ENCODE data around the gene LEPROT. TPM values are rescaled to one million over a fixed set of nuclear protein-coding genes. Genes with fewer than 3 reads are reported as not detected.

The LEPROT gene
- total RNA-seq, 1 donor from 2014 or later = 25.0 TPM

DNA sequence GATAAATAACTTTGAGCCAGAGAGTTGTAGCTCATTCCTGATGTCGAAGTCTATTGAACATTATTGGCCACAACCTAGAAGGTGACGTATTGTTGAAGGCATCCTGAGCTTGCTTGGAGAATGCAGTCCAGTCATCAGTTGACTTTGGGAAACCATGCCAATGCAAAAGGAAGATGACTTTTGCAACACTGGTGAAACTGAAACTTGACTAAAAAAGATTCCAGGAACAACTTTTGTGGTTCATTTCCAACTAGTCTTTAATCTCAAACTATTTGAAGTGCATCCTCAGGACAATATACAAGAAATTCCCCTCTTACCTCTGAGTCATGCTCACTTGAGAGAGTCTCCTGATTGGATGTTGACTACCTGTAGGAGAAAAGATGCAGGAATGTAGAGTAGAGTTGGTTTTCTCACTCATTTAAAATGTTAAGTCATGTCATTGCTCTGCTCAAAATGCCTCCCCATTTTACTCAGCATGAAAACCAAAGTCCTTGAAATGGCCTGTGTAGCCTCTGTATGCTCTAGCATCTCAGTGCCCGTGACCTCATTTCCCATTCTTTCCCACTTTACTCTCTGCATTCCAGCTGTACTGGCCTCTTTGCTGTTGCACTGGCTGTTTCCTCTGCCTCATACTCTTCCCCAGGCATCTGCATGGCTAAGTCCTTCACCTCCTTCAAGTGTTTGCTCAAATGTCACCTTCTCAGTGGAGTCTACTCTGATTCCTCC is 24.4 kb upstream of the LEPROT start:
- DNase-seq (ENCODE audit: low spot score) = peak; percentile 16
- Mint-ChIP-seq H3K4me3 (peak overlapping the region; percentile 5), H3K27me3 (ENCODE audit: insufficient read depth) (no peaks in the 10 kb centered on the region), H3K36me3 (ENCODE audit: low read depth) (peaks cover 26% of the 10 kb centered on the region), H3K27ac (peak overlapping the region; percentile 68), H3K9me3 (no peaks in the 10 kb centered on the region), H3K4me1 (ENCODE audit: low read depth) (peaks cover 79% of the 10 kb centered on the region)
- intact Hi-C loops (cut with micrococcal nuclease) = loop anchor here (10.0 kb wide), 9 partner anchors 251 to 1779 kb away; partner anchors contain the start of genes AK4, DNAI4 and MIER1

DNA sequence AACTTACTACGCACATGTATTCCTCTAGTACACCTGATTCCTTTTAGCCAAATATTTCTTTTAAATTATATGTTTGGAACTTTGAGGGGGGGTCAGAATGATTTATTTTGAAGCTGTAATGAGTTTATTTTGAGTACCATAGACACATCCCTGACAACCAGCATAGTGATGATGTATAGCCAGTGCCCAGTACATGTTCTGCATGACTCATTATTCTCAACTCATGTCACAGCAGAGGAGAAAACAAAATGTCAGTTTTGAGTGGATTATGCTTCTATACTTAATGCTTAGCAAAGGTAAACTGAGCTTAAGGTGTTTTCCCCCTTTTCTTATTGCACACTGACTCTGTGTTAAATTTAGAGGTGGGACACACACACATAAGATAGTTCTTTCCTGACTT is 22.4 kb upstream of the LEPROT start:
- peak overlapping the region; percentile 33 for H3K27ac Mint-ChIP-seq
- no peak for DNase-seq (ENCODE audit: low spot score)

GRCh38 chr1:65399003-65399402 is 21.5 kb upstream of the LEPROT start:
- DNase-seq (ENCODE audit: low spot score) = no peak
- intact Hi-C loops (cut with micrococcal nuclease) = loop anchor here (10.0 kb wide), 9 partner anchors 254 to 1776 kb away; partner anchors contain the start of genes AK4, DNAI4 and MIER1
- H3K27ac Mint-ChIP-seq = no peak overlapping the region
- H3K36me3 Mint-ChIP-seq (ENCODE audit: low read depth) = peaks cover 22% of the 10 kb centered on the region
- H3K27me3 Mint-ChIP-seq (ENCODE audit: insufficient read depth) = peaks cover 2% of the 10 kb centered on the region
- H3K9me3 Mint-ChIP-seq = no peaks in the 10 kb centered on the region
- no peak overlapping the region for H3K4me3 Mint-ChIP-seq
- H3K4me1 Mint-ChIP-seq (ENCODE audit: low read depth) = peaks cover 52% of the 10 kb centered on the region

More for the DNA sequence above, 22.4 kb upstream of the LEPROT start:
- peaks cover 21% of the 10 kb centered on the region for H3K36me3 Mint-ChIP-seq (ENCODE audit: low read depth)
- peaks cover 2% of the 10 kb centered on the region for H3K27me3 Mint-ChIP-seq (ENCODE audit: insufficient read depth)
- intact Hi-C loops (cut with micrococcal nuclease) = loop anchor here (10.0 kb wide), 9 partner anchors 253 to 1777 kb away; partner anchors contain the start of genes AK4, DNAI4 and MIER1
- no peaks in the 10 kb centered on the region for H3K9me3 Mint-ChIP-seq
- peaks cover 61% of the 10 kb centered on the region for H3K4me1 Mint-ChIP-seq (ENCODE audit: low read depth)
- no peak overlapping the region for H3K4me3 Mint-ChIP-seq

GRCh38 chr1:65401612-65402011 is 18.9 kb upstream of the LEPROT start:
- H3K9me3 Mint-ChIP-seq = peaks cover 3% of the 10 kb centered on the region
- DNase-seq (ENCODE audit: low spot score) = no peak
- intact Hi-C loops (cut with micrococcal nuclease) = no loop called here
- peaks cover 26% of the 10 kb centered on the region for H3K4me1 Mint-ChIP-seq (ENCODE audit: low read depth)
- H3K4me3 Mint-ChIP-seq = no peak overlapping the region
- H3K27ac Mint-ChIP-seq = no peak overlapping the region
- peaks cover 4% of the 10 kb centered on the region for H3K27me3 Mint-ChIP-seq (ENCODE audit: insufficient read depth)
- H3K36me3 Mint-ChIP-seq (ENCODE audit: low read depth) = peaks cover 26% of the 10 kb centered on the region

GRCh38 chr1:65404941-65405340 is 15.5 kb upstream of the LEPROT start:
- H3K4me1 Mint-ChIP-seq (ENCODE audit: low read depth) = peaks cover 5% of the 10 kb centered on the region
- DNase-seq (ENCODE audit: low spot score) = no peak
- H3K27ac Mint-ChIP-seq = no peak overlapping the region
- intact Hi-C loops (cut with micrococcal nuclease) = no loop called here
- peaks cover 3% of the 10 kb centered on the region for H3K9me3 Mint-ChIP-seq
- peaks cover 26% of the 10 kb centered on the region for H3K36me3 Mint-ChIP-seq (ENCODE audit: low read depth)
- H3K27me3 Mint-ChIP-seq (ENCODE audit: insufficient read depth) = peaks cover 6% of the 10 kb centered on the region
- no peak overlapping the region for H3K4me3 Mint-ChIP-seq

- Mint-ChIP-seq H3K36me3 (ENCODE audit: low read depth) (peaks cover 24% of the 10 kb centered on the region), H3K9me3 (peaks cover 3% of the 10 kb centered on the region), H3K4me1 (ENCODE audit: low read depth) (peaks cover 12% of the 10 kb centered on the region), H3K4me3 (no peak overlapping the region), H3K27ac (no peak overlapping the region), H3K27me3 (ENCODE audit: insufficient read depth) (peaks cover 4% of the 10 kb centered on the region)
- no peak for DNase-seq (ENCODE audit: low spot score)
- intact Hi-C loops (cut with micrococcal nuclease) = no loop called here
These were observed 12.6 kb upstream of the LEPROT start for GRCh38 chr1:65407877-65408276.

GRCh38 chr1:65409314-65409713 is 11.2 kb upstream of the LEPROT start:
- peaks cover 4% of the 10 kb centered on the region for H3K27me3 Mint-ChIP-seq (ENCODE audit: insufficient read depth)
- H3K36me3 Mint-ChIP-seq (ENCODE audit: low read depth) = peaks cover 26% of the 10 kb centered on the region
- intact Hi-C loops (cut with micrococcal nuclease) = no loop called here
- DNase-seq (ENCODE audit: low spot score) = no peak
- peaks cover 12% of the 10 kb centered on the region for H3K4me1 Mint-ChIP-seq (ENCODE audit: low read depth)
- peaks cover 3% of the 10 kb centered on the region for H3K9me3 Mint-ChIP-seq
- H3K27ac Mint-ChIP-seq = no peak overlapping the region
- H3K4me3 Mint-ChIP-seq = no peak overlapping the region

- Mint-ChIP-seq H3K36me3 (ENCODE audit: low read depth) (peaks cover 24% of the 10 kb centered on the region), H3K4me1 (ENCODE audit: low read depth) (peaks cover 12% of the 10 kb centered on the region), H3K9me3 (peaks cover 3% of the 10 kb centered on the region), H3K27ac (no peak overlapping the region), H3K4me3 (no peak overlapping the region), H3K27me3 (ENCODE audit: insufficient read depth) (peaks cover 2% of the 10 kb centered on the region)
- no peak for DNase-seq (ENCODE audit: low spot score)
- intact Hi-C loops (cut with micrococcal nuclease) = no loop called here
These were observed 10.6 kb upstream of the LEPROT start for GRCh38 chr1:65409816-65410326.

GRCh38 chr1:65412256-65412983 is 8.0 kb upstream of the LEPROT start:
- H3K27me3 Mint-ChIP-seq (ENCODE audit: insufficient read depth) = peaks cover 2% of the 10 kb centered on the region
- no peaks in the 10 kb centered on the region for H3K9me3 Mint-ChIP-seq
- peaks cover 15% of the 10 kb centered on the region for H3K4me1 Mint-ChIP-seq (ENCODE audit: low read depth)
- H3K27ac Mint-ChIP-seq = no peak overlapping the region
- H3K36me3 Mint-ChIP-seq (ENCODE audit: low read depth) = peaks cover 18% of the 10 kb centered on the region
- intact Hi-C loops (cut with micrococcal nuclease) = no loop called here
- H3K4me3 Mint-ChIP-seq = no peak overlapping the region
- no peak for DNase-seq (ENCODE audit: low spot score)

DNA sequence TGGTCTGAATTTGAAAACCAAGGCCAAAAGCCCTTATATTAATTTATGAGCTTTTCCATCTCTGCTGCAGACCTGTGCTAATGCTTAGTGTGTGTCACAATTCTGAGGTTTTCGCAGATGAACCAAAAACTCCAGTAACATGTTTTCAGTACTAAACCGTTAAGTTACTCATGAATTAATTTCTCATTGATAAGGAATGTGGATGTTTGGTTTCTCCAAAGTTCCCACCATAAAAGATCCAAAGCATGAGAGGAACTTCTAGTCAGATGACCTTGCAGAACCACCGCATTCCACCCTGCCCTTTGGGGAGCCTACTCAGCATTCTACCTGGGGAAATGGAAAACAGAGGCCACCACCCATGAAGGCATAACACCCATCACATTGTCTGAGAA is 7.5 kb upstream of the LEPROT start:
- intact Hi-C loops (cut with micrococcal nuclease) = no loop called here

DNA sequence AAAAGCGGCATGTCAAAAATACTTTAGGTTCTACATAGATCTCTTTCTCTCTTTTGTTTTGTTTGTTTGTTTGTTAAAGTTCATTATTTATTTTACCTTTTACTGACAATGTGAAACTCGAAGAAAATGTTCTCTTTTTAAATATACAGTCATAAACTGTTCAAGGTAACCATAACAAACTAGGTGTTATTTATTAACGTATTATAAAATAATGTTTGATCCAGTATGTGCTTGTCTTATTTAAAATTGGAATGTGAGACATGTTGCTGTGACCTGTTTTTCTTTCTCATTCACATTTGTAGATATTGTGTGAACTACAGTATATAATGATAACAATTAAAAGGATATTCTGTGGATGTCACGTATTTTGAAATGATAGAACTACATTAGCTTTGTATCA is 5.9 kb upstream of the LEPROT start:
- Mint-ChIP-seq H3K9me3 (no peaks in the 10 kb centered on the region), H3K36me3 (ENCODE audit: low read depth) (peaks cover 15% of the 10 kb centered on the region), H3K4me1 (ENCODE audit: low read depth) (peaks cover 23% of the 10 kb centered on the region), H3K4me3 (no peak overlapping the region), H3K27ac (no peak overlapping the region), H3K27me3 (ENCODE audit: insufficient read depth) (peaks cover 1% of the 10 kb centered on the region)
- intact Hi-C loops (cut with micrococcal nuclease) = no loop called here
- no peak for DNase-seq (ENCODE audit: low spot score)

More for the DNA sequence above, 7.5 kb upstream of the LEPROT start:
- Mint-ChIP-seq H3K4me3 (no peak overlapping the region), H3K27me3 (ENCODE audit: insufficient read depth) (peaks cover under 1% of the 10 kb centered on the region), H3K4me1 (ENCODE audit: low read depth) (peaks cover 17% of the 10 kb centered on the region), H3K9me3 (no peaks in the 10 kb centered on the region), H3K27ac (no peak overlapping the region), H3K36me3 (ENCODE audit: low read depth) (peaks cover 16% of the 10 kb centered on the region)
- DNase-seq (ENCODE audit: low spot score) = no peak

GRCh38 chr1:65416767-65417166 is 3.7 kb upstream of the LEPROT start:
- no peak for DNase-seq (ENCODE audit: low spot score)
- H3K4me1 Mint-ChIP-seq (ENCODE audit: low read depth) = peaks cover 28% of the 10 kb centered on the region
- peaks cover 5% of the 10 kb centered on the region for H3K27me3 Mint-ChIP-seq (ENCODE audit: insufficient read depth)
- peaks cover 9% of the 10 kb centered on the region for H3K36me3 Mint-ChIP-seq (ENCODE audit: low read depth)
- H3K4me3 Mint-ChIP-seq = no peak overlapping the region
- no peak overlapping the region for H3K27ac Mint-ChIP-seq
- H3K9me3 Mint-ChIP-seq = no peaks in the 10 kb centered on the region
- intact Hi-C loops (cut with micrococcal nuclease) = no loop called here

GRCh38 chr1:65417729-65418128 is 2.7 kb upstream of the LEPROT start:
- Mint-ChIP-seq H3K27ac (no peak overlapping the region), H3K27me3 (ENCODE audit: insufficient read depth) (peaks cover 5% of the 10 kb centered on the region)

More at GRCh38 chr1:65417729-65418128, 2.7 kb upstream of the LEPROT start:
- Mint-ChIP-seq H3K4me3 (no peak overlapping the region), H3K4me1 (ENCODE audit: low read depth) (peaks cover 20% of the 10 kb centered on the region), H3K36me3 (ENCODE audit: low read depth) (peaks cover 5% of the 10 kb centered on the region), H3K9me3 (no peaks in the 10 kb centered on the region)
- DNase-seq (ENCODE audit: low spot score) = no peak
- intact Hi-C loops (cut with micrococcal nuclease) = no loop called here

Data from activated T-helper 1 cell treated with anti-CD3 and anti-CD28 coated beads, Interleukin-12 subunit alpha, Interleukin-12 subunit beta, Interleukin-2, Interleukin-4 antibody, amounts not matched to agents 30 ng/mL and 10 ng/mL and 1 ng/mL, durations not matched to agents 14 hours and 24 hours and 36 hours (primary cell).